ENCODE measurements around the gene TMEM255A. TPM values are rescaled to one million over a fixed set of nuclear protein-coding genes. Genes with fewer than 3 reads are reported as not detected.

Gene TMEM255A
- total and polyA plus RNA-seq, 2 of the 4 experiments (the other 2 are of a cell fraction), result 0.03 TPM; not detected in 1

DNA sequence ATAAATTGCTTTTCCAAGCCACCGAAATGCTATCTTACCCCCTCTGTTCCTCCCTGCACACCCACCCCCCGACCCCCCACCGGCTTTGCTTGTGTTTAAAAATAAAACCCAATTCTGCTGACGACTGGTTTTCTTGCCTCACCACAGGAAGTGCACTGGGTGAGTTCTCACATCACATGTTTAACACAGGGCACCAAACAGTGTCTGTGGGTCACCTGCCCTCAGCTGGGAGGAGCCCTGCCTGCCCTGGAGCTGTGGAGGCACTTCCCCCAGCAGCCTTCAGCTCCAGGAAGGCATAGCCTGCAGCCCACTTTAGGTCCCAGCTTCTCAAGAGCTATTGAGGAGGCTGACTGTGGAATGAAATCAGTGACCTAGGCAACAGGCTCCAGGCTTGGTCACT is 8.8 kb downstream of the TMEM255A start:
- no peak for ATAC-seq (ENCODE audit: low read depth)
- WGBS, 2 experiments (ENCODE audit: extremely low coverage in 2 of 2, insufficient read length in 1 of 2), result 20% methylated on average over 1 of the region's 4 CpGs; no CpG with 5 or more reads in 1 of the 2 experiments

More for the DNA sequence above, 8.8 kb downstream of the TMEM255A start:
- Histone ChIP-seq H3K36me3 (ENCODE audit: control insufficient read depth, insufficient read depth, low read length) (no peaks in the 10 kb centered on the region), H2AK9ac (replicated peaks; ENCODE audit: low read depth, low read length, poor library complexity) (no peak overlapping the region), H2AFZ (replicated peaks; ENCODE audit: low read length, poor library complexity) (no peak overlapping the region), H3K9me3 (ENCODE audit: control insufficient read depth, insufficient read depth, low read length) (no peaks in the 10 kb centered on the region), H3K27me3 (ENCODE audit: control insufficient read depth, insufficient read depth, low read length) (peaks cover 6% of the 10 kb centered on the region), H2AK5ac (ENCODE audit: low read depth, low read length) (no peak overlapping the region), H3K56ac (ENCODE audit: extremely low read depth, insufficient read depth, low read length) (no peak overlapping the region), H2BK15ac (ENCODE audit: low read depth, low read length) (no peak overlapping the region), H3K23ac (ENCODE audit: low read depth, low read length) (no peak overlapping the region), H3K9ac (ENCODE audit: low read depth, low read length) (no peak overlapping the region), H3K4ac (ENCODE audit: low read depth, low read length) (no peak overlapping the region), H4K20me1 (ENCODE audit: insufficient read depth, low read length) (no peaks in the 10 kb centered on the region), H3K18ac (ENCODE audit: low read depth, low read length) (no peak overlapping the region), H2BK120ac (ENCODE audit: low read depth, low read length) (no peak overlapping the region), H4K91ac (ENCODE audit: insufficient read depth, low read depth, low read length) (no peak overlapping the region), H2BK5ac (ENCODE audit: low read depth, low read length, poor library complexity, severe bottlenecking) (no peak overlapping the region), H3K9me1 (ENCODE audit: insufficient read depth, low read length) (no peaks in the 10 kb centered on the region), H4K8ac (ENCODE audit: low read depth in 2 of 2, low read length in 2 of 2) (no peak overlapping the region), H3K4me2 (ENCODE audit: low read depth, low read length) (no peak overlapping the region), H3K27ac (ENCODE audit: insufficient read depth, low read length) (no peak overlapping the region), H4K5ac (ENCODE audit: low read depth, low read length) (no peak overlapping the region), H3K4me1 (ENCODE audit: control insufficient read depth, insufficient read depth, low read length) (no peaks in the 10 kb centered on the region), H3K14ac (replicated peaks; ENCODE audit: low read depth, low read length) (no peak overlapping the region), H3K4me3 (ENCODE audit: insufficient read depth, low read depth, low read length) (no peak overlapping the region), H2BK20ac (ENCODE audit: low read depth, low read length) (no peak overlapping the region), H3K79me1 (ENCODE audit: low read depth in 1 of 2, low read length in 2 of 2) (no peaks in the 10 kb centered on the region)
- in situ Hi-C loops (cut with MboI; ENCODE audit: low sequenced_read_pairs) (no loop called here), dilution Hi-C loops (cut with HindIII; ENCODE audit: low sequenced_read_pairs, unreplicated experiment) (no loop called here), intact Hi-C loops (cut with micrococcal nuclease) (no loop called here)
- DNase-seq, result no peak
- TF ChIP-seq, protein P1, sequence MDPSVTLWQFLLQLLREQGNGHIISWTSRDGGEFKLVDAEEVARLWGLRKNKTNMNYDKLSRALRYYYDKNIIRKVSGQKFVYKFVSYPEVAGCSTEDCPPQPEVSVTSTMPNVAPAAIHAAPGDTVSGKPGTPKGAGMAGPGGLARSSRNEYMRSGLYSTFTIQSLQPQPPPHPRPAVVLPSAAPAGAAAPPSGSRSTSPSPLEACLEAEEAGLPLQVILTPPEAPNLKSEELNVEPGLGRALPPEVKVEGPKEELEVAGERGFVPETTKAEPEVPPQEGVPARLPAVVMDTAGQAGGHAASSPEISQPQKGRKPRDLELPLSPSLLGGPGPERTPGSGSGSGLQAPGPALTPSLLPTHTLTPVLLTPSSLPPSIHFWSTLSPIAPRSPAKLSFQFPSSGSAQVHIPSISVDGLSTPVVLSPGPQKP (IDR thresholded peaks at IDR 0.05; ENCODE audit: borderline replicate concordance, low read depth, low read length), result no peak
- TF ChIP-seq, protein P2, sequence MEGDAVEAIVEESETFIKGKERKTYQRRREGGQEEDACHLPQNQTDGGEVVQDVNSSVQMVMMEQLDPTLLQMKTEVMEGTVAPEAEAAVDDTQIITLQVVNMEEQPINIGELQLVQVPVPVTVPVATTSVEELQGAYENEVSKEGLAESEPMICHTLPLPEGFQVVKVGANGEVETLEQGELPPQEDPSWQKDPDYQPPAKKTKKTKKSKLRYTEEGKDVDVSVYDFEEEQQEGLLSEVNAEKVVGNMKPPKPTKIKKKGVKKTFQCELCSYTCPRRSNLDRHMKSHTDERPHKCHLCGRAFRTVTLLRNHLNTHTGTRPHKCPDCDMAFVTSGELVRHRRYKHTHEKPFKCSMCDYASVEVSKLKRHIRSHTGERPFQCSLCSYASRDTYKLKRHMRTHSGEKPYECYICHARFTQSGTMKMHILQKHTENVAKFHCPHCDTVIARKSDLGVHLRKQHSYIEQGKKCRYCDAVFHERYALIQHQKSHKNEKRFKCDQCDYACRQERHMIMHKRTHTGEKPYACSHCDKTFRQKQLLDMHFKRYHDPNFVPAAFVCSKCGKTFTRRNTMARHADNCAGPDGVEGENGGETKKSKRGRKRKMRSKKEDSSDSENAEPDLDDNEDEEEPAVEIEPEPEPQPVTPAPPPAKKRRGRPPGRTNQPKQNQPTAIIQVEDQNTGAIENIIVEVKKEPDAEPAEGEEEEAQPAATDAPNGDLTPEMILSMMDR (conservative IDR thresholded peaks at IDR 0.05; ENCODE audit: low read depth, low read length), result no peak
- TF ChIP-seq FOS (IDR thresholded peaks at IDR 0.05; ENCODE audit: low read depth, low read length) (no peak), MXI1 (IDR thresholded peaks at IDR 0.05; ENCODE audit: borderline replicate concordance, low read depth, low read length) (no peak), CHD1 (IDR thresholded peaks at IDR 0.05; ENCODE audit: low read depth, low read length) (no peak), MAFK (IDR thresholded peaks at IDR 0.05; ENCODE audit: low read depth, low read length) (no peak; the same call in 1 of the 2 replicates), POLR2A (IDR thresholded peaks at IDR 0.05; ENCODE audit: low read depth, low read length) (no peak), CEBPB (IDR thresholded peaks at IDR 0.05; ENCODE audit: low read depth, low read length) (no peak), RAD21 (IDR thresholded peaks at IDR 0.05; ENCODE audit: low read length) (no peak), RFX5 (IDR thresholded peaks at IDR 0.05; ENCODE audit: low read depth, low read length) (no peak), SMC3 (IDR thresholded peaks at IDR 0.05; ENCODE audit: low read depth, low read length) (no peak), MAZ (IDR thresholded peaks at IDR 0.05; ENCODE audit: borderline replicate concordance, low read depth, low read length) (no peak), RCOR1 (IDR thresholded peaks at IDR 0.05; ENCODE audit: insufficient replicate concordance, low read length) (no peak), NFE2L2 (IDR thresholded peaks at IDR 0.05; ENCODE audit: low read depth, low read length) (no peak), BHLHE40 (IDR thresholded peaks at IDR 0.05; ENCODE audit: low read depth, low read length) (no peak)
- TF ChIP-seq, protein P3, sequence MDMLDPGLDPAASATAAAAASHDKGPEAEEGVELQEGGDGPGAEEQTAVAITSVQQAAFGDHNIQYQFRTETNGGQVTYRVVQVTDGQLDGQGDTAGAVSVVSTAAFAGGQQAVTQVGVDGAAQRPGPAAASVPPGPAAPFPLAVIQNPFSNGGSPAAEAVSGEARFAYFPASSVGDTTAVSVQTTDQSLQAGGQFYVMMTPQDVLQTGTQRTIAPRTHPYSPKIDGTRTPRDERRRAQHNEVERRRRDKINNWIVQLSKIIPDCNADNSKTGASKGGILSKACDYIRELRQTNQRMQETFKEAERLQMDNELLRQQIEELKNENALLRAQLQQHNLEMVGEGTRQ (IDR thresholded peaks at IDR 0.05; ENCODE audit: low read depth, low read length), result no peak
- BruUV-seq (replicated peaks), result no TSS peak
- POLR2A ChIA-PET (ENCODE audit: unreplicated experiment), result no interaction called here
- CTCF ChIA-PET, result no interaction called here
